Omental fat pad (tissue), 4 donors: ENCODE results near the gene MARCHF3. TPM values are rescaled to one million over a fixed set of nuclear protein-coding genes. Genes with fewer than 3 reads are reported as not detected.

ENCODE experiments used
- ATAC-seq: fragments of 150-250 bp; one replicate; pipeline ENCODE4 v1.9.1; 2016; ENCODE audit warnings: mild to moderate bottlenecking, moderate library complexity; ENCODE audit not compliant: low FRiP score
- DNase-seq: peaks from one replicate; pipeline ENCODE4 v3.0.0-alpha.2; 2019; ENCODE audit warnings: low spot score
- total RNA-seq, 4 donors: library from RNA; depleted of rRNA; stranded (reverse); fragments of >200 nt; gene quantifications; one replicate each; pipeline ENCODE4 v1.1.0, GENCODE V29; 2016
- TF ChIP-seq, protein P1 (sequence below), 3 donors: fragments of 450-650 bp; IDR thresholded peaks; one replicate each; pipeline ENCODE4 v1.5.1; 2016 to 2017; ENCODE audit warnings: antibody characterized with exemption in 3 of 3, mild to moderate bottlenecking in 3 of 3, moderate library complexity in 2 of 3

Gene MARCHF3
- total RNA-seq, 4 donors from 2014 or later = 7.4 to 72.7 (median 16.2) TPM

DNA sequence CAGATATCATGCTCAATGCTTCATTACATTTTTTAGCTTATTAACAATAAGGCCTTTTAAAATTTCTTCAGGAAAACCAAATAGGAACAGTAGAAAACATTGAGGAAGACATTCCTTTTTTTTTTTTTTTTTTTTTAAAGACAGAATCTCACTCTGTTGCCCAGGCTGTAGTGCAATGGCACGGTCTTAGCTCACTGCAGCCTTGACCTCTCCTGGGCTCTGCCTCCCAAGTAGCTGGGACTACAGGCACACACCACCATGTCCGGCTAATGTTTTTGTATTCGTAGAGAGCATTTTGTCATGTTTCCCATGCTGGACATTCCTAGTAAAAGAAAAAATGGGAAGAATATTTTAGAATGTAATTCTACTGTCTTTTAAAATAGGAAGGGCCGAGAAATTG lies 193.1 kb downstream of the MARCHF3 start:
- ATAC-seq (no peak), DNase-seq (no peak)
- TF ChIP-seq, protein P1, sequence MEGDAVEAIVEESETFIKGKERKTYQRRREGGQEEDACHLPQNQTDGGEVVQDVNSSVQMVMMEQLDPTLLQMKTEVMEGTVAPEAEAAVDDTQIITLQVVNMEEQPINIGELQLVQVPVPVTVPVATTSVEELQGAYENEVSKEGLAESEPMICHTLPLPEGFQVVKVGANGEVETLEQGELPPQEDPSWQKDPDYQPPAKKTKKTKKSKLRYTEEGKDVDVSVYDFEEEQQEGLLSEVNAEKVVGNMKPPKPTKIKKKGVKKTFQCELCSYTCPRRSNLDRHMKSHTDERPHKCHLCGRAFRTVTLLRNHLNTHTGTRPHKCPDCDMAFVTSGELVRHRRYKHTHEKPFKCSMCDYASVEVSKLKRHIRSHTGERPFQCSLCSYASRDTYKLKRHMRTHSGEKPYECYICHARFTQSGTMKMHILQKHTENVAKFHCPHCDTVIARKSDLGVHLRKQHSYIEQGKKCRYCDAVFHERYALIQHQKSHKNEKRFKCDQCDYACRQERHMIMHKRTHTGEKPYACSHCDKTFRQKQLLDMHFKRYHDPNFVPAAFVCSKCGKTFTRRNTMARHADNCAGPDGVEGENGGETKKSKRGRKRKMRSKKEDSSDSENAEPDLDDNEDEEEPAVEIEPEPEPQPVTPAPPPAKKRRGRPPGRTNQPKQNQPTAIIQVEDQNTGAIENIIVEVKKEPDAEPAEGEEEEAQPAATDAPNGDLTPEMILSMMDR (IDR thresholded peaks at IDR 0.05) = no peak

DNA sequence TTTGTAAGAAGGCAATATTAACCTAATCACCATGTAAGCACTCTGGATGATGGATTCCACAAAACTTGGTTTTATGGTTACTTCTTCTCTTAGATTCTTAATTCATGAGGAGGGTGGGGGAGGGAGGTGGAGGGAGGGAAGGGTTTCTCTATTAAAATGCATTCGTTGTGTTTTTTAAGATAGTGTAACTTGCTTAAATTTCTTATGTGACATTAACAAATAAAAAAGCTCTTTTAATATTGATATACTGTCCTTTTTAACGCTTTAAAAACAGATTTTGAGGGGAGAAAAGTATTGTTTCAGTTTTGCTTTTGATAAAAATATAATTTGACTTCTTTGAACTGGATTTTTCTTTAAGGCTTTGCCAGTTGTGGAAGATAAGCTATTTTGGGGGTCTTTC lies 193.6 kb downstream of the MARCHF3 start:
- TF ChIP-seq, protein P1 (IDR thresholded peaks at IDR 0.05) = no peak
- ATAC-seq = no peak
- no peak for DNase-seq

DNA sequence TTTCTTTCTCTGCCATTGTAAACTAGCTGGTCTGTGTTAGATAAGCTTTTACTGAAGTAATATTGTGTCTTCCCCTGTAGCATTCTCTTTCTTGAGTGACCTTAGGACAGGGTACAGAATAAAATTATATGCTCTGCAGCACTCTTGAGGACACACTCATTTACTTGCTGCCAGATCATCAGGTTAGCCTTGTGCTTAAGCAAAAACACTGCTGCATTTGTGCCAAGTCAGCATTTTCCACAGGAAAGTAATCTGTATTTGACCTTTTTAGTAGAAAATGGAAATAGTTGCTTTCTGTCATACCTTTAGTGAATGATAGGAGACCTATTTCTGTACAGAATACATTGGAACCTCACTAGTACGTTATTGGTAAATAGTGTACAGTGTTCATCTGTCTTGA lies 199.2 kb downstream of the MARCHF3 start:
- TF ChIP-seq, protein P1 (IDR thresholded peaks at IDR 0.05) = no peak
- DNase-seq (no peak), ATAC-seq (no peak)

DNA sequence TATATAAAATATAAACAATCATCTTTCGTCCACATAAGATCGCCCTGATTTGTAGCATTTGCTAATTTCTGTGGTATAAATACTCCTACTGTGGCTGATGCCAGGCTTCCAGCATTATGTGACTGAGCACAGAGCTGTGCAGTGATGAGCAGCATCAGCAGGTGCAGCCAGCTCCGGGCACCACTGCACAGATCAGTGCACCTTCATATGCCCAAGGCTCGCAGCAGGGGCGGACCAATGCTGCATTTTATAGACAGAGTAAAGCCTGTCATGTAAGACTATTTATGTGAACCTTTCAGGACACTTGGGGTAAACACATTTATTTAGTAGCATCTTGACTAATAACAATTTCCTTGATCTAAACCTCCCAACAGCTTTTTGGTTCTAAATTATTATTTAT lies 200.3 kb downstream of the MARCHF3 start:
- TF ChIP-seq, protein P1 (IDR thresholded peaks at IDR 0.05) = no peak
- no peak for DNase-seq
- no peak for ATAC-seq

DNA sequence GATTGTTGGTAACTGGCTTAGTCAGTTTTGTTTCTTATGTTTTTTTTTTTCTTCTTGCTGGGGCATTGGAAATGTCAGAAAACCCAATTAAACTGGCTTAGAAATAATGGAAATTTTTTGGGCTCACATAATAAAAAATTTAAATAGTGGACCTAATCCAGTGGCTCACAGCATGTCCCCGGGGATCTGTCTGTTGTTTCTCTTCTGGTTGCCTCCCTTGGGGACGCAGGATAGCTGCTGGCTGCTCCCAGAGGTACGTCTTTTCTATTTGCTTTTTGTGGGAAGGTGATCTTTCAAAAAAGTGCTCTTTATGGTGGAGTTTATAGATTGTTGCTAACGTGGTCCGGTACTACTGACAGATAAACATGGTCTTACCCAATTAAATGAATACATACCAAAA lies 201.3 kb downstream of the MARCHF3 start:
- DNase-seq (no peak), ATAC-seq (no peak)
- TF ChIP-seq, protein P1 (IDR thresholded peaks at IDR 0.05) = no peak

DNA sequence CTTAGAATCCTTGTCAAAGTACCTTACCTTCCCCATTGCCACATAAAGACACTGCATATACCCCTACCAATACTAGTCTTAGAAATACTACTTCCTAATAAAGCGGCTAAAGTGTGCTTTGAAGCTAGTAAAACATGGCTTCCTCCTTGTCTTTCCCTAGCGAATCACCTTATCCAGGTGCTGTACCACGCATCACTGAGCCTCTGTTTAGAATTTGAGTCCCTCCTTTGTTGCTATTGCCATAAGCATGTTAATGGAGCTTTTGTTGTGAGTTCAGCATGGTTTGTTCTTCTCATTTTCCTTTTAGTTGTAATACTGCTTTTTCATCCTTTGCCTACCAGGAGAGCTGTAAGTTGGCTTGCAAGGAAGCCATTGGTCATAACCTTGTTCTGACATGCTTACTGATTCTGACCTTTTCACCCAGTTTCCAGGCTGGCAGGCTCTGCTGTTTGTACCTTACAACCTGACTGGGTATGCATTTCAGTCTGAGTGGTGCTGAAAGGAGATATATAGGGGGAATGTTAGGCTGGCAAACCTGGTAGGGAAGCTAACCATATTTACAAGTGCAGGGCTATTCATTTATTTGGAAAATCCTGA lies 203.6 kb downstream of the MARCHF3 start:
- ATAC-seq = no peak
- TF ChIP-seq, protein P1 (IDR thresholded peaks at IDR 0.05) = no peak
- no peak for DNase-seq

DNA sequence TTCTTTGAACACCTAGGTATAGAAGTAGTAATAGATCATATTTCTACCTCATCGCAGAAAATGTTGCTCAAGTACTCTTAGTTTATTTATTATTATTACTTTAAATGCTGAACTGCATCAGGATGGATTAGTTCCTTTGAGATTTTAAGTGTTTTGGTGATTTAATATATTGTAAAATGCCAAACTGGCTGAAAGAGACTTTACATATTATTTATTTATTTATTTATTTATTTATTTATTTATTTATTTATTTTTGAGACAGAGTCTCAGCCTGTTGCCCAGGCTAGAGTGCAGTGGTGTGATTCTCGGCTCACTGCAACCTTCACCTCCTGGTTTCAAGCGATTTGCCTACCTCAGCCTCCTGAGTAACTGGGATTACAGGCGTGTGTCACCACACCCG lies 211.1 kb downstream of the MARCHF3 start:
- no peak for ATAC-seq
- TF ChIP-seq, protein P1 (IDR thresholded peaks at IDR 0.05) = no peak

More for the DNA sequence above, 211.1 kb downstream of the MARCHF3 start:
- no peak for DNase-seq
